Measurements from ENCODE around the gene ATF6.

DNA sequence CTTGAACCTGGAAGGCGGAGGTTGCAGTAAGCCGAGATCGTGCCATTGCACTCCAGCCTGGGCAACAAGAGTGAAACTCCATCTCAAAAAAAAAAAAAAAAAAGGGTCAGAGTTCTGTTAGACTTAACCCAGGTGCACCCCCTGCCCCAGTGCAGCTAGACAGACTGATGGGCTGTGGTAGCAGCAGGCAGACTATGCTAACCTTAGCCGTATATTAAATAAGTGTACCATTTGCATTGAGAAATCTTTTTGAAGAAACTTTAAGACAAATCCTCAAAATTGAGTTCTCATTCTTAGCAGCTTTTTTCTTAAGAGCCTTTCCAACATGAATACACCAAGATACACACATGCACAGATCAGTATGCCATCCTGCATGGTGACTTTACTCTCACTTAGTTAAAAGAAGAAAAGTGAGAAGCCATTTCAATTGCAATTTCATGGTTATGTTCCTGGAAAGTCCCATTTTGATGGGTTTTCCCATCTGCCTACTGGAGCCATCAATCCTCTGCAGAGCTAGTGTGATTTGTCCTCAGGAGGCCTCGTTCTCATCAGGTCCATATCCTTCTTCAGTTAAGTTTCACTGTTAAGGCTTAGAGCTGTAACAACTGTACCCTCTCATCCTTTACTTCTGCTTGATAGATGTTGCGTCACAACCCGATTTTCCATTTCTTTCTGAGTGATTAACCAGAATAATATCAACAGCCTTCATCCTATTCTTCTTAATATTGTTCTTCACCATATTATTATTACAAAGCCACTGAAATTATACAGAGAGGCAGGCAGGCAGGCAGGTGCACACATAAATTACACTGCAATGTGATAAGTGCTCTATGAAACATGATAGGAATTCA lies 37.5 kb upstream of the ATF6 start:
- TF ChIP-seq, protein P1, sequence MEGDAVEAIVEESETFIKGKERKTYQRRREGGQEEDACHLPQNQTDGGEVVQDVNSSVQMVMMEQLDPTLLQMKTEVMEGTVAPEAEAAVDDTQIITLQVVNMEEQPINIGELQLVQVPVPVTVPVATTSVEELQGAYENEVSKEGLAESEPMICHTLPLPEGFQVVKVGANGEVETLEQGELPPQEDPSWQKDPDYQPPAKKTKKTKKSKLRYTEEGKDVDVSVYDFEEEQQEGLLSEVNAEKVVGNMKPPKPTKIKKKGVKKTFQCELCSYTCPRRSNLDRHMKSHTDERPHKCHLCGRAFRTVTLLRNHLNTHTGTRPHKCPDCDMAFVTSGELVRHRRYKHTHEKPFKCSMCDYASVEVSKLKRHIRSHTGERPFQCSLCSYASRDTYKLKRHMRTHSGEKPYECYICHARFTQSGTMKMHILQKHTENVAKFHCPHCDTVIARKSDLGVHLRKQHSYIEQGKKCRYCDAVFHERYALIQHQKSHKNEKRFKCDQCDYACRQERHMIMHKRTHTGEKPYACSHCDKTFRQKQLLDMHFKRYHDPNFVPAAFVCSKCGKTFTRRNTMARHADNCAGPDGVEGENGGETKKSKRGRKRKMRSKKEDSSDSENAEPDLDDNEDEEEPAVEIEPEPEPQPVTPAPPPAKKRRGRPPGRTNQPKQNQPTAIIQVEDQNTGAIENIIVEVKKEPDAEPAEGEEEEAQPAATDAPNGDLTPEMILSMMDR (IDR thresholded peaks at IDR 0.05) = no peak
- TF ChIP-seq POLR2A (IDR thresholded peaks at IDR 0.05) = no peak
- no peak for TF ChIP-seq EP300 (IDR thresholded peaks at IDR 0.05)
